Myocyte (in vitro differentiated cells): ENCODE data around the gene SHISA6. TPM values are rescaled to one million over a fixed set of nuclear protein-coding genes. Genes with fewer than 3 reads are reported as not detected.
A peak's percentile ranks its signal among the peaks of the same experiment; 100 is the strongest.

Experiments used
- DNase-seq: peaks from one replicate; pipeline ENCODE4 v3.0.0-alpha.2; 2012; ENCODE audit warnings: low read depth
- total RNA-seq: library from RNA; depleted of rRNA; stranded (reverse); fragments of >200 nt; gene quantifications from 2 replicates; pipeline ENCODE4 v1.2.3, GENCODE V29; 2014

Gene SHISA6
- total RNA-seq, 1 donor from 2014 or later = not detected

GRCh38 chr17:11438673-11439072 lies 197.7 kb downstream of the SHISA6 start:
- no peak for DNase-seq

DNA sequence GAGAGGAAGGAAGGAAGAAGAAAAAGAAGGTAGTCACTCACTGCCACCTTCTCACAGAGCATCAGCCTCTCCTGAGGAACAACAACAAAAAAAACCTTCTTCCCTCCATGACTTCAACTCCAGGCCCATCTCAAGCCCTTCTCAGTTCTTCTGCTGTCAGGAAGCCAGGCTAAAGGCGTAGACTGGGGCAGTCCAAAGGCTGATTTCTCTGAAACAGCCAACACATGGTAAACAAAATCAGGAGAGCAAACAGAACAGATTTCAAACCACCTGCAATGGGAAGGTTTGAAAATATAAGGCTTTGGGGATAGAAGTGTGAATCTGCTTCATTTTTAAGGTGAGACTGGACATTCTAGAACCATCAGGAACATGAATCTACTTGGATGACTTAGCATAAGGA lies 200.0 kb downstream of the SHISA6 start:
- no peak for DNase-seq

DNA sequence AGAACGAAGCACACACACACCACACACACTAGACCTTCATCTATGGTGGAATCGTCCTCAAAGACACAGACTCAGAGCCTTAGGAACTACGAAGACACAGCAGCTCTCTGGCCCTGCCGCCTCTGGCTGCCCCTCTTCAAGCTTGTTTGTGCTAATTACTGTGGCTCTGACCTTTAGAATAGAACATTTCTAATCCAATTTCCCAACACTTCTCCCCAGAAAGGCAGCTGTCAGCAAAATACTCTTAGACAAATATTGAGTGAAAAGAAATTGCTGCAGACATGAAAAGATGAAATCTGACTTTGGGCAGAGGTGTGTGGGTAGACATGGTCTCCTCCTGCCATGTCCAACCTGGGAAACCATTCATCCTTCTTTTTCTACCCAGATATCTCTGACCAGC lies 205.3 kb downstream of the SHISA6 start:
- no peak for DNase-seq

DNA sequence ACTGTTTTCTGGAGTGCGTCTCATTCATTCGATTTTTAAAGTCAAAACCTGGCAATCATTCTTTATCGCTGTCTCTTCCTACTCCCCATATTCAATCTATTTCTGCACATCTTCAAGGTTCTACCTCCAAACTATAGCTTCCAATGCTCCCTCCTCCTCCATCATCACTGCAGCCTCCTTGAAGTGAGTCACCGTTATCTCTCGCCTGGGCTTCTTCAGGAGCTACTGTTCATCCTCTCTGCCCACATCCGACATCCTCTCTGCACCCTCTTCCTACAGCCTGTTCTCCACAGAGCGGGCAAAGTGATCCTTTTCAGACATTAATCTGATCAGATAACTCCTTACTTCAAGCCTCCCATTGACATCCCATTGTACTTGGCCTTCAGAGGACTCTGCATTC lies 213.1 kb downstream of the SHISA6 start:
- no peak for DNase-seq

DNA sequence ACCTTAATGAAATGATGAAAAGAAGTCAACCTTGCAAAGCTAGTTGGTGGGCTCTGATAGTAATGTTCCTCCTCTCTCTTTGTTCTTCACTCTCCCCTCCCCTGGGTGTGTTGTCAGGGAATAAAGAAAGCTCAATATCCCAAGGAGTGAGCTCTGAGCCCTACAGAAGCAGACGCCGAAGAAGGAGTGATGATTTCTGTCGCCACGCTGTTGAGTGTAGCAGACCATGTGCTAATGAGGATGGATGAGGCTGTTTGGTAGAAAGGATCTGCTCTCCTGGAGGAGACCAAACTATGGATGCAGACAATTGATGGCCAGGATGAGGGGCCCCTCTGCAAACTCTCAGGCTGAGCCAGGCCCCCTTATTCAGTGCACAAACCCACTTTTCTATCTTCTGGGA lies 217.3 kb downstream of the SHISA6 start:
- no peak for DNase-seq

DNA sequence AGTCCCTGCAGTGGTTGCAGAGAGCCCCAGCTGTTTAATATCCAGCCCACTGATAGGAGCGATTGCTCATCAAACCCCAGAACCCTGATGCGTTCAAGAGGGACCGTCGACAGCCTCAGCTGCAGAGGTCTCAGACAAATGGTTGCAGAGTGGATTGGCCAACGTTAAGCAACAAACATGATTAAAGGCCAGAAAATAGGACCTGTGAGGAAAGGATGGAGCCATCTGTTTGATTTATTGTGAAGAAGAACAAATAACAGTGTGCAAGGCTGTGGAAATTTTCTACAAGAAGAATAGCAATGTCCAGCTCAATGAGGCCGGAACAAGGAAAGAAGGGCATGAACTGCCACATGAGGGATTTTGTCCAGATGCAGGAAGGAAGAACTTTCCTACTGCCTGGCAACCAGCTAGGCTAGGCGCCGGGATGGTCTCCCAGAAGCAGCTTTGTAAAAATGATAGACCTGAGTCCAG lies 218.9 kb downstream of the SHISA6 start:
- DNase-seq = no peak

DNA sequence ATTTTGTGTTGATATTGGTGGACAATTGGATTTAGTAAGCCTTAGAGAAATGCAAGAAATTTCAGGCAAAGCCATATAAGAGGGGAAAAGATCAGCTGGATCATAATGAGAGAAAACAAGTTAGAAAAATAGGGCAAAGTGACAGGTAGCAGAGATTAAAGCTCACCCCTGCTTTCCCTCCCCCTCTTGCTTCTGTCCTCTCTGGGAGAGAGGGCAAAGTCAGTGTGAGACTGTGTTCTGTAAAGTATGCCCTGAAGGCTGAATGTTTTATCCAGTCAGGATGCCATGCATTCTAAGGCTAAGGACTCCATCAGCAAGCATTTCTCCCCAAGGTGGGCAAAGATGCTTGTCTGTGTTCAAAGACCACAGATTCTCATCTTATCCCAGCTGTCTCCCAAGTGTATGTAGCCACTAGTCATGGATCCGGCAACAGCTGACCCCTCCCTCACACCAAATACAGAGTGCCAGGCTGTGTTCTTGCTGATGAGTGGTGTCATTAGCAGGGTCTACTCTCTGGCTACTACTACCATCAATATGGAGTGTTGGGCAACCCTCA lies 221.1 kb downstream of the SHISA6 start:
- no peak for DNase-seq

DNA sequence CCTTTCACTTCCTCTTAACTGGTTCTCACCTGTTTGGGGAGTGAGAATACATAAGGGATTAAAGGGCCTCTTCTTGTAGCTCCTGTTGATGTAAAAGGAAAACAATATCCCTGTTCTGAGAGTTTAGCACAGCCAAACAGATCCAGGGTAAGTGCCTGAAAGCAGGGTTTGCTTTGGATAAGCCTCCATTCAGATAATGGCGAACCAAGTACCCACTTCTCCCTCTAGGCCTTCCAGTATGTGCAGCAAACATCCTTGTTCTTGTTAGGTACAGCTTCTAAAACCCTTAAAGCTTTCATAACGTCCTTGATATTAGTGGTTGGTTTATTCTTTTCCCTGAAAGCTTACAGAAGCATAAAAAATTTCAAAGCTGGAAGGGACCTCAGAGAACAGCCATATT lies 226.6 kb downstream of the SHISA6 start:
- DNase-seq = no peak

GRCh38 chr17:11485336-11486100 lies 244.5 kb downstream of the SHISA6 start:
- no peak for DNase-seq

DNA sequence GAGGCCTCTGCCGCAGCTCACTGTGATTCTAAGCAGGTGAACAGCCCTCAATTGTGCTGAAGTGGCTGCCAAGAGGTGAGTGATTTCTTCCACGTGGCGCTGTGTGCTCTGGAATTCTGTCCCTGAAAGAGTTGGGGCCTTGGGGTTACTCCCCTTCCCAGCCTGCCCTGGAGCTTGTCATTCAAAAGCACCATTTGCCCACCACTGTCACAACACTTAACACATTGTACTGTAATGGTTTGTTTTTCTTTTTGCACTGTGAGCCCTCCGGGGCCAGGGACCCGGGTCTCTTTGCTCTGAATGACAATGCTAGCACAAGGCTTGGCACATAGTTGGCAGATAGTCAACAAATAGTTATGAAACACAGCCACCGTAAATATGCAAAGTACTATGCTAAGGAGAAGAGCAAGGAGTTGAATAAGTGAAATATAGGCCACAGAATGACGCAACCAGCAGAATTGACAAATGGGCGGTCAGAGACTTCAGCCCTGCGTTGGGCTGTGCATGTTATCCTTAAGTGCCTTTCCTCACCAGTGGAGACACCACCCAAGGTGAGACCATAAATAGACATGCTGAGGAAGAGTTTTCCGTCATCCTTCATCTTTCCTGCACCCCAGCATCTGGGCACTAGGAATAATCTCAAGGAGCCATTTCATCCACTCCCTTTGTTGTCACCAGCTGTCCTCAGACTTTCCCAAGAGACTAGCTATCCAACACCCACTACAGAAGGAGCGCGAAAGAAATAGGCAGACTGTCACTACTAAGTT lies 245.3 kb downstream of the SHISA6 start:
- no peak for DNase-seq

DNA sequence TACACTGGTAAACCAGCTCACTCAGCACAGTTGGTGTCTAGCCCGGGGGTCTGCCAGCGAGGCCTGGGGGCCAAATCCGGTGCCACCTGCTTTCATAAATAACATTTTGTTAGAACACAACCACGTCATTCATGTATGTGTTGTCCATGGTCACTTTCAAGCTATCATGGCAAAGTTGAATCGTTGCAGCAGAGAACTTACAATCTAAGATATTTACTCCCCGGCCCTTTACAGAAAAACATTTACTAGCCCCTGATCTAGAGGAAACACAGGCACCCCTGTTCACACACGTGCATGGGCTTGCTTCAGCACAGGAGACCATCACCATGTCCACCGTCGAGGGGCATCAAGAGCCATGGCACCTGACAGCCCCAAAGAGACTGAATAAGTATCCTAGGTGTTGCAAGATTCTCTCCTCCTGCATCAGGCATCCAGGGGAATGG lies 245.9 kb downstream of the SHISA6 start:
- DNase-seq = no peak

GRCh38 chr17:11487469-11487868 lies 246.5 kb downstream of the SHISA6 start:
- no peak for DNase-seq

DNA sequence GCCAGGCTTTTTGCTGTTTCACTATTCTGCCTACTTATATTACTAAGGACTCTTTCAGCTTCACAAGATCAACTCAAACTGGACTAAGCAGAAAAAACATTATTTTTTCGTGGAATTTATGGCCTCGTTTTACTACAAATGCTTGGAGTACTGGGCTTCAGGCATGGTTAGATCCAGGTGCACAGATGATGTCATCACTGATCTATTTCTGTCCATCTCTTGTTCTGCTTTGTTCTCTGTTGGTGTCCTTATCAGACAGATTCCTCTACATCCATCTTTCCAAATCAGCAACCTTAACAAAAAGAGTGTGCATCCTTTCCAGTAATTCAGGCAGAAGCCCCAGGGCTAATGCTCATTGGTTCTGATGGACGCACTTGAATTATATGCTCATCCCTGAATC lies 247.4 kb downstream of the SHISA6 start:
- no peak for DNase-seq

- DNase-seq = no peak
Measured at GRCh38 chr17:11490171-11490755, 249.2 kb downstream of the SHISA6 start.

- DNase-seq = no peak
Measured at GRCh38 chr17:11492511-11492910, 251.5 kb downstream of the SHISA6 start.

GRCh38 chr17:11493936-11494335 lies 252.9 kb downstream of the SHISA6 start:
- DNase-seq = no peak

- no peak for DNase-seq
Measured at GRCh38 chr17:11495613-11496012, 254.6 kb downstream of the SHISA6 start.

DNA sequence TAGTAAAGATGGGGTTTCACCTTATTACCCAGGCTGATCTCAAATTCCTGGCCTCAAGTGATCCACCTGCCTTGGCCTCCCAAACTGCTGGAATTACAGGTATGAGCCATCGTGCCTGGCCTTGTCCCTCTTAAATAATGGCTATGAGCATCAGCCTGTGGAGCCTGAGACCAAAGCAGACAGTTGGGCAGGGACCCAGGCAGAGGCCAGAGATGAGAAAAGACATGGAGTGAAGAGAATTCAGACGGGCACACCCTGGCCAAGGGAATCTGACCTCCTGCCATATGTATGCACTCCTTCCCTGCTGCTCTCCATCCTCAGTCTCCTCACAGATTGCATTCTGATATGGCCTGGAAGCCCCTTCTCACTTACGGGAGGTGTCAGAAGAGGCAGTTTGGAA lies 258.9 kb downstream of the SHISA6 start:
- DNase-seq = no peak

DNA sequence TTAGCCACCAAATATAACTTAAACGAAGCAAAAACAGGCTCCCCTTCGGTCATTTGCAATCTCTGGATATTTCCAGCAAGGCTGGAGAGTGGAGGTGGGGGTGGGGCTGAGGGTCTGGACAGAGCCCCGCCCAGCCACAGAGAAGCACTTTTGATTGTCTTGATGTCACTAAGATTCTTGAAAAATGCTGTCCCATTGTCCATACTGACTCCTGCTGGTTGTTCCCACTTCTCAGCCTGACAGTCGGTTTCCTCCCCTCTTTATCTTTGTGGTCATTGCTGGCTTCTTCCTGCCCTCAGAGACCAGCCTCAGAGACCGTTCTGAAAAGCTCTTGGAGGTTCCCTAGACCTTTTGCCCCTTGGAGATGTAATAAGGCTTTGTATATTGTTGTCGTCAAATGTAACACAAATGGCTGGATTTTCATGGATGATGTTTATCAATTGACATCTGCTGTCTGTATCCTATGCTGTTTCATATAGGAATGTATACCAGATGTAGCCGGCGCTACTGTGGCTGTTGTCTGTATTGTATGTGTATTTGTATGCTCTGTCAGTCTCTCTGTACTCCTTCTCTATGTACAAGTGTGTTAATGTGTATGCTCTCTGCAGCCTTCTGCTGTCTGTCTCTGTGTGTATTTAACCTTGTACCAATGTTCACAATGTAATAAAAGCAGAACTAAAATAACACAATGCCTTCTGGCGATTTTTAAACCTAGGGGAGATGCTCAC lies 262.5 kb downstream of the SHISA6 start:
- DNase-seq = no peak

DNA sequence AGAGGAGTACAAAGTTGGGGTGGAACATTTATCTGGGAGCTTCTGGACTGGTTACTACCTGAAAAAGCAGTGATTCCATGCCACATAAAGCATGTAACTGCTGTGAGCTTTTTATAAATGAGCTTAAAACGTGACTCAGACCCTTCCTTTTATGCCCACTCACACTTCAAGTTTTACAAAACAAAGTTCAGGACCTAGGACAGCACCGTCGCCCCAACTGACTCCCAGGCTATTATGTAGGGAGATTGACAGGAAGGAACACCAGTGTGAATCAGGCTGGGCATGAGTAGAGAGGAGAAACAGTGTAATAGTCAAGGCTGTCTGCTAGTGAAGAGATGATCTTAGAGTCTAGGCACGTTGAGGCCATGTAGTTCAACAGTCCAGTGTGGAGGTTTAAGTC lies 265.6 kb downstream of the SHISA6 start:
- peak; percentile 17 for DNase-seq

GRCh38 chr17:11511696-11512095 lies 270.7 kb downstream of the SHISA6 start:
- DNase-seq = no peak
